Fibroblast of lung (primary cell): ENCODE data around the gene DCLK2.

Source experiments
- CTCF ChIP-seq, 2 donors: IDR thresholded peaks in 1 of 2; conservative IDR thresholded peaks in 1 of 2; 1 replicate in 1 of 2; 2 replicates in 1 of 2; pipeline ENCODE4 v1.5.1; 2011 to 2012; ENCODE audit warnings: low read length in 2 of 2, control low read depth in 1 of 2, inconsistent platforms in 1 of 2, low read depth in 1 of 2, mild to moderate bottlenecking in 1 of 2
- EZH2 ChIP-seq: IDR thresholded peaks from 2 replicates; pipeline ENCODE4 v1.5.1; 2012; ENCODE audit warnings: low read length, control low read depth, mild to moderate bottlenecking; ENCODE audit errors: missing control alignments

GRCh38 chr4:150114641-150115040, 36.4 kb downstream of the DCLK2 start:
- TF ChIP-seq CTCF (conservative IDR thresholded peaks at IDR 0.05 in 1 of 2, IDR thresholded peaks at IDR 0.05 in 1 of 2; ENCODE audit: low read depth in 1 of 2, low read length in 2 of 2) (no peak), EZH2 (no peak)
